ENCODE measurements around the gene SDK1. TPM values are rescaled to one million over a fixed set of nuclear protein-coding genes. Genes with fewer than 3 reads are reported as not detected.

SDK1 gene
- total and polyA plus RNA-seq, 4 donors: 0.12 to 0.47 (median 0.36) TPM

DNA sequence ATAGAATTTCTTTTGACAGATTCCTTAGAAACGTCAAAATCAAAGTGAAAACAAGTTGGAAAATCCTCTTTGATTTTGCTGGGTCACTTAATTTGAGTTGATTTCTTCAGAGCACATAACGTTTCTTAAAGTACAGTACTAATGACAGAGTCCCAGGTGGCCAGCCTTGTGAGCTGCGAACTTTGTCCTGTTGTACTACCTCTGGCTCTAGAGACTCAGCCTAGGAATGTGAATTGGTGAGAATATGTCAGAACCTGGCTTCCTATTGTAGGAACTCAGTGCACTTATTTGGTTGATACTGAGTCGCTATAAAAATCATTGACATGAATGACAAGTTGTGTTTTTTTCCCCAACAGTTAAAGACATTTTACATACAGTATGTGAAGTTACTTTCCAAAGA is 20.2 kb downstream of the SDK1 start:
- peaks cover 0 to 6% (median 0%) of the 10 kb centered on the region in 4 donors for H3K9me3 ChIP-seq (ENCODE audit: control insufficient read depth in 4 of 4, low read length in 3 of 4)
- no peak overlapping the region for H3K27ac ChIP-seq (ENCODE audit: low read depth in 1 of 2, low read length in 2 of 2)
- no peaks in the 10 kb centered on the region for H3K4me1 ChIP-seq (ENCODE audit: control insufficient read depth in 4 of 4, insufficient read depth in 4 of 4, low read length in 3 of 4)
- DNase-seq (ENCODE audit: low spot score): no peak
- TF ChIP-seq EGR1 (IDR thresholded peaks at IDR 0.05; ENCODE audit: low read depth in 2 of 2) (no peak), SP1 (IDR thresholded peaks at IDR 0.05) (no peak), RXRA (IDR thresholded peaks at IDR 0.05) (no peak), HNF4A (conservative IDR thresholded peaks at IDR 0.05) (no peak), JUND (IDR thresholded peaks at IDR 0.05) (no peak), NR2F2 (IDR thresholded peaks at IDR 0.05) (no peak), FOXA1 (IDR thresholded peaks at IDR 0.05) (no peak), YY1 (IDR thresholded peaks at IDR 0.05) (no peak), RAD21 (IDR thresholded peaks at IDR 0.05) (no peak), GABPA (IDR thresholded peaks at IDR 0.05 in 1 of 2, conservative IDR thresholded peaks at IDR 0.05 in 1 of 2) (no peak), FOXA2 (IDR thresholded peaks at IDR 0.05) (no peak), HNF4G (IDR thresholded peaks at IDR 0.05) (no peak), TAF1 (conservative IDR thresholded peaks at IDR 0.05) (no peak)
- TF ChIP-seq, protein P1, sequence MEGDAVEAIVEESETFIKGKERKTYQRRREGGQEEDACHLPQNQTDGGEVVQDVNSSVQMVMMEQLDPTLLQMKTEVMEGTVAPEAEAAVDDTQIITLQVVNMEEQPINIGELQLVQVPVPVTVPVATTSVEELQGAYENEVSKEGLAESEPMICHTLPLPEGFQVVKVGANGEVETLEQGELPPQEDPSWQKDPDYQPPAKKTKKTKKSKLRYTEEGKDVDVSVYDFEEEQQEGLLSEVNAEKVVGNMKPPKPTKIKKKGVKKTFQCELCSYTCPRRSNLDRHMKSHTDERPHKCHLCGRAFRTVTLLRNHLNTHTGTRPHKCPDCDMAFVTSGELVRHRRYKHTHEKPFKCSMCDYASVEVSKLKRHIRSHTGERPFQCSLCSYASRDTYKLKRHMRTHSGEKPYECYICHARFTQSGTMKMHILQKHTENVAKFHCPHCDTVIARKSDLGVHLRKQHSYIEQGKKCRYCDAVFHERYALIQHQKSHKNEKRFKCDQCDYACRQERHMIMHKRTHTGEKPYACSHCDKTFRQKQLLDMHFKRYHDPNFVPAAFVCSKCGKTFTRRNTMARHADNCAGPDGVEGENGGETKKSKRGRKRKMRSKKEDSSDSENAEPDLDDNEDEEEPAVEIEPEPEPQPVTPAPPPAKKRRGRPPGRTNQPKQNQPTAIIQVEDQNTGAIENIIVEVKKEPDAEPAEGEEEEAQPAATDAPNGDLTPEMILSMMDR (IDR thresholded peaks at IDR 0.05; ENCODE audit: low read depth, low read length, missing input control): no peak
- TF ChIP-seq, protein P2, sequence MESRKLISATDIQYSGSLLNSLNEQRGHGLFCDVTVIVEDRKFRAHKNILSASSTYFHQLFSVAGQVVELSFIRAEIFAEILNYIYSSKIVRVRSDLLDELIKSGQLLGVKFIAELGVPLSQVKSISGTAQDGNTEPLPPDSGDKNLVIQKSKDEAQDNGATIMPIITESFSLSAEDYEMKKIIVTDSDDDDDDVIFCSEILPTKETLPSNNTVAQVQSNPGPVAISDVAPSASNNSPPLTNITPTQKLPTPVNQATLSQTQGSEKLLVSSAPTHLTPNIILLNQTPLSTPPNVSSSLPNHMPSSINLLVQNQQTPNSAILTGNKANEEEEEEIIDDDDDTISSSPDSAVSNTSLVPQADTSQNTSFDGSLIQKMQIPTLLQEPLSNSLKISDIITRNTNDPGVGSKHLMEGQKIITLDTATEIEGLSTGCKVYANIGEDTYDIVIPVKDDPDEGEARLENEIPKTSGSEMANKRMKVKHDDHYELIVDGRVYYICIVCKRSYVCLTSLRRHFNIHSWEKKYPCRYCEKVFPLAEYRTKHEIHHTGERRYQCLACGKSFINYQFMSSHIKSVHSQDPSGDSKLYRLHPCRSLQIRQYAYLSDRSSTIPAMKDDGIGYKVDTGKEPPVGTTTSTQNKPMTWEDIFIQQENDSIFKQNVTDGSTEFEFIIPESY (IDR thresholded peaks at IDR 0.05): no peak
- TF ChIP-seq, protein P3, sequence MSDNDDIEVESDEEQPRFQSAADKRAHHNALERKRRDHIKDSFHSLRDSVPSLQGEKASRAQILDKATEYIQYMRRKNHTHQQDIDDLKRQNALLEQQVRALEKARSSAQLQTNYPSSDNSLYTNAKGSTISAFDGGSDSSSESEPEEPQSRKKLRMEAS (IDR thresholded peaks at IDR 0.05): no peak
- TF ChIP-seq, protein P4, sequence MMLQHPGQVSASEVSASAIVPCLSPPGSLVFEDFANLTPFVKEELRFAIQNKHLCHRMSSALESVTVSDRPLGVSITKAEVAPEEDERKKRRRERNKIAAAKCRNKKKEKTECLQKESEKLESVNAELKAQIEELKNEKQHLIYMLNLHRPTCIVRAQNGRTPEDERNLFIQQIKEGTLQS (IDR thresholded peaks at IDR 0.05): no peak
- TF ChIP-seq, protein P5, sequence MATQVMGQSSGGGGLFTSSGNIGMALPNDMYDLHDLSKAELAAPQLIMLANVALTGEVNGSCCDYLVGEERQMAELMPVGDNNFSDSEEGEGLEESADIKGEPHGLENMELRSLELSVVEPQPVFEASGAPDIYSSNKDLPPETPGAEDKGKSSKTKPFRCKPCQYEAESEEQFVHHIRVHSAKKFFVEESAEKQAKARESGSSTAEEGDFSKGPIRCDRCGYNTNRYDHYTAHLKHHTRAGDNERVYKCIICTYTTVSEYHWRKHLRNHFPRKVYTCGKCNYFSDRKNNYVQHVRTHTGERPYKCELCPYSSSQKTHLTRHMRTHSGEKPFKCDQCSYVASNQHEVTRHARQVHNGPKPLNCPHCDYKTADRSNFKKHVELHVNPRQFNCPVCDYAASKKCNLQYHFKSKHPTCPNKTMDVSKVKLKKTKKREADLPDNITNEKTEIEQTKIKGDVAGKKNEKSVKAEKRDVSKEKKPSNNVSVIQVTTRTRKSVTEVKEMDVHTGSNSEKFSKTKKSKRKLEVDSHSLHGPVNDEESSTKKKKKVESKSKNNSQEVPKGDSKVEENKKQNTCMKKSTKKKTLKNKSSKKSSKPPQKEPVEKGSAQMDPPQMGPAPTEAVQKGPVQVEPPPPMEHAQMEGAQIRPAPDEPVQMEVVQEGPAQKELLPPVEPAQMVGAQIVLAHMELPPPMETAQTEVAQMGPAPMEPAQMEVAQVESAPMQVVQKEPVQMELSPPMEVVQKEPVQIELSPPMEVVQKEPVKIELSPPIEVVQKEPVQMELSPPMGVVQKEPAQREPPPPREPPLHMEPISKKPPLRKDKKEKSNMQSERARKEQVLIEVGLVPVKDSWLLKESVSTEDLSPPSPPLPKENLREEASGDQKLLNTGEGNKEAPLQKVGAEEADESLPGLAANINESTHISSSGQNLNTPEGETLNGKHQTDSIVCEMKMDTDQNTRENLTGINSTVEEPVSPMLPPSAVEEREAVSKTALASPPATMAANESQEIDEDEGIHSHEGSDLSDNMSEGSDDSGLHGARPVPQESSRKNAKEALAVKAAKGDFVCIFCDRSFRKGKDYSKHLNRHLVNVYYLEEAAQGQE (IDR thresholded peaks at IDR 0.05): no peak
- no peaks in the 10 kb centered on the region for H3K27me3 ChIP-seq (ENCODE audit: control insufficient read depth in 4 of 4, insufficient read depth in 4 of 4, low read length in 3 of 4)
- H3K4me3 ChIP-seq (ENCODE audit: low read depth in 1 of 3, low read length in 3 of 3): no peak overlapping the region
- no peaks in the 10 kb centered on the region for H3K36me3 ChIP-seq (ENCODE audit: control insufficient read depth in 4 of 4, insufficient read depth in 3 of 4, low read depth in 1 of 4, low read length in 3 of 4)
- H3K9ac ChIP-seq (ENCODE audit: low read depth in 1 of 2, low read length in 2 of 2): no peak overlapping the region
- 74% methylated on average over 4 of the region's 4 CpGs for WGBS

Measured in liver (tissue), 9 donors.